IPS DF 6.9 (cell line): ENCODE data around the gene IRF9.
A peak's percentile ranks its signal among the peaks of the same experiment; 100 is the strongest.

ENCODE experiments used
- DNase-seq: peaks from one replicate; pipeline ENCODE4 v3.0.0-alpha.2; 2013; ENCODE audit warnings: low read depth, low spot score
- H3K27ac ChIP-seq: one replicate; pipeline ENCODE4 v1.5.1; 2013; ENCODE audit warnings: low read length, control low read depth
- H3K27me3 ChIP-seq: 2 replicates; pipeline ENCODE4 v1.6.1; 2013; ENCODE audit warnings: mild to moderate bottlenecking, low read length; ENCODE audit not compliant: control insufficient read depth, insufficient read depth
- H3K36me3 ChIP-seq: 2 replicates; pipeline ENCODE4 v1.6.1; 2013; ENCODE audit warnings: low read length; ENCODE audit not compliant: control insufficient read depth, insufficient read depth
- H3K4me1 ChIP-seq: 2 replicates; pipeline ENCODE4 v1.6.1; 2013; ENCODE audit warnings: low read length; ENCODE audit not compliant: control insufficient read depth, insufficient read depth
- H3K4me3 ChIP-seq: 2 replicates; pipeline ENCODE4 v1.5.1; 2013; ENCODE audit warnings: mild to moderate bottlenecking, low read length
- H3K9me3 ChIP-seq: 2 replicates; pipeline ENCODE4 v1.6.1; 2013; ENCODE audit warnings: low read length, inconsistent platforms; ENCODE audit not compliant: control insufficient read depth, insufficient read depth
- WGBS: extraction: QIAGEN DNeasy Blood & Tissue Kit; methylation state at CpG from one replicate; pipeline ENCODE4 v1.1.7; 2013; ENCODE audit warnings: mixed read lengths, missing lambda C conversion rate; ENCODE audit not compliant: insufficient read length, insufficient coverage; 5-methylcytosine and 5-hydroxymethylcytosine counted together

IRF9 gene

DNA sequence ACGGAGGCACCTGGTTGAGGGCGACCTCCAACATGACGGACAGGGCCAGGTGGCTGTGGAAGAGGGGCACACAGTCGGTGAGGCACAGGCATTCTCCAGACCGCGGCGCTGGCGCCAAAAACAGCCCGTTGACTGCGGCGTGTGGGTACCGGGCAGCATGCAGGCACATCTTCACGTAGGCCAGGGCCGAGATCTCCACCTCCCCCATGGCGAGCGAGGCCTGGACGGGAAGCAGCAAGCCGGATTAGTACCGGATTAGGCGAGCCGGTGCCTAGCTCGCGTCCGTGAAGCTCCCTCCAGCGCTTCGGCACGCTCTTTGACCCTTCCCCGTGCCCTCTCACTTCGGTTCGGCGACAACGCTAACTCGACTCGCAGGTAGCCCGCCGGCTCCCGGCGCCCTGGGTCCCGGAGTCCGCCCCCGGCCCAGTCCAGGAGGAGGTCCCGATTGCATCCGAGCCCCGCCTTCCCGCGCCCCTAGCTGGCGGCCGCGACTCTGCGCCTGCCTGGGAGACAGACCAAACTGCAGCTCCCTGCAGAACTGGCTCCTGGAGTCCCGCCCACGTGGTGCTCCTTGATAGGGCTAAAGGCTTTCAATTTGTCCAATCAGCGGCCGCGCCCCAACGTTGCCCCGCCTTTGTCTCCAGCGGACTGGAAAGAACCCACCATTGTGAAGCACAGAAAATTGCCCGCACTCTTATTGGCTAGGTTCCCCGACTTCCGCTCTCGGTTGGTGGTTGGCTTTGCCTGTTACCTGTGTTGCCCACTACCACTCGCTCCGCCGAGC is 19.8 kb upstream of the IRF9 start, which contains the start of gene EMC9:
Gene EMC9, minus strand, starts transcription at position 495 of the 784 bp plus-strand sequence. Its CDS starts 287 bp downstream, at position 208.
- no CpG with 5 or more reads among the region's 65 CpGs for WGBS
- peaks cover 3% of the 10 kb centered on the region for H3K36me3 ChIP-seq
- peak within 1 kb of the TSS; percentile 71 for H3K4me3 ChIP-seq
- no peaks in the 10 kb centered on the region for H3K9me3 ChIP-seq
- H3K27me3 ChIP-seq: no peaks in the 10 kb centered on the region
- H3K27ac ChIP-seq: no peak within 1 kb of the TSS
- peak; percentile 99 for DNase-seq
- peaks cover 3% of the 10 kb centered on the region; the same call in 1 of the 2 replicates for H3K4me1 ChIP-seq

DNA sequence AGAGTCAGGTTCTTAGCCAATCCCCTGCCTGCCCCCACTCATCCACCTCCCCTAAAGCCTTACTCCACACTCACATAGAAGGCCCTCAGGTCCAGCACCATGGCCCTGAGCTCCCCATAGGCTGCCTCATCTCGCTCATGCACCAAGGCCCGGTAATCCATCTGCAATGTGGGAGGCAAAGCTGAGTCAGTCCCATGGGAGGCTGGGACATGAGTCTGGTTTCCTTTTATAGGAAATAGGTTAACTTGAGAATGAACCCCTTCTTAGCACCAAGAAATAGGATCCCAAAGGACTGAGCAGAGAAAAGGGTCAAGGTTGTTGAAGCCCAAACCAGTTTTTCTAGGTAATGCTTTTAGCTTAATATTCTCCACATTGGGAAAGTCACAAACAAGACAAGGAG is 17.6 kb upstream of the IRF9 start:
- no peak for DNase-seq
- Histone ChIP-seq H3K9me3 (no peaks in the 10 kb centered on the region), H3K36me3 (peaks cover under 1% of the 10 kb centered on the region), H3K4me1 (no peaks in the 10 kb centered on the region), H3K27ac (no peak overlapping the region), H3K27me3 (no peaks in the 10 kb centered on the region), H3K4me3 (no peak overlapping the region)
- no CpG with 5 or more reads among the region's 2 CpGs for WGBS

DNA sequence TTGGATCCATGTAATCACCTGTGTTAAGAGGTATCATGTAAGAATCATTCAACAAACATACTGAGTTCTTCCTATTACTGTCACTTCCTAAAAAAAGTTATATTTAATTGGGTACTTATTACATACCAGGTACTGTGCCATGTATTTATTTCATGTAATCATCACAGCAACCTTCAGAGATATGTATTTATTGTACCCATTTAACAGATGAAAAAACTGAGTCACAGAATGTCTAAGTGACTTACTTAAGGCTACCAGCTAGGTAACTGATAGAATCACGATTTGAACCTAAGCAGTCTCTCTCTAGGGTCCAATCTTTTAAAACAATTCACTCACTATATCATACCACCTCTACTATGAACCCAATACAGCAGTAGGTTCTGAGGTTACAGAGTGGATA is 16.6 kb upstream of the IRF9 start:
- H3K4me1 ChIP-seq: peaks cover 1% of the 10 kb centered on the region; the same call in 1 of the 2 replicates
- H3K27ac ChIP-seq: no peak overlapping the region
- DNase-seq: no peak
- H3K27me3 ChIP-seq: no peaks in the 10 kb centered on the region
- no CpG with 5 or more reads among the region's 1 CpG for WGBS
- H3K4me3 ChIP-seq: no peak overlapping the region
- peaks cover 3% of the 10 kb centered on the region for H3K36me3 ChIP-seq
- H3K9me3 ChIP-seq: no peaks in the 10 kb centered on the region

DNA sequence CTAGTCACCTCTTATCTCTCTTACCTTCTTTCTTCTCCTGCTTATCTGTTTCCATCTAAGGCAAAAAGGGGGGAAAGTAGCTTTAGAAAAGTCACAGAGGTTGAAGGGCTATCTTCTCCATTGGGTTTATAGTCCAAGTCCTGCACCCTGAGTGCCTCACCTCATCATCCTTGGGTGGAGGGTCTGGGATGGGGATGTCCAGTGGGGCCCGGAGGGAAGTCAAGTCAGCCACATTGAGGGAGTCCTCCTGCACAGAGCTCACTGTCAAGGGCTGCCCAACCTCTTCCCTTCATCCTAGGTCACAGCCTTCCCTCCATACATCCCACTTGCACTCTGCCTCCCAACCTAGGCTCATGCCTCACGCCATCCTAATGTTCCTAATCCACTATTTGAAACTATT is 15.8 kb upstream of the IRF9 start:
- Histone ChIP-seq H3K4me3 (no peak overlapping the region), H3K4me1 (peaks cover 1% of the 10 kb centered on the region; the same call in 1 of the 2 replicates), H3K36me3 (peaks cover 10% of the 10 kb centered on the region), H3K27me3 (no peaks in the 10 kb centered on the region), H3K27ac (no peak overlapping the region), H3K9me3 (no peaks in the 10 kb centered on the region)
- no CpG with 5 or more reads among the region's 2 CpGs for WGBS
- DNase-seq: no peak

DNA sequence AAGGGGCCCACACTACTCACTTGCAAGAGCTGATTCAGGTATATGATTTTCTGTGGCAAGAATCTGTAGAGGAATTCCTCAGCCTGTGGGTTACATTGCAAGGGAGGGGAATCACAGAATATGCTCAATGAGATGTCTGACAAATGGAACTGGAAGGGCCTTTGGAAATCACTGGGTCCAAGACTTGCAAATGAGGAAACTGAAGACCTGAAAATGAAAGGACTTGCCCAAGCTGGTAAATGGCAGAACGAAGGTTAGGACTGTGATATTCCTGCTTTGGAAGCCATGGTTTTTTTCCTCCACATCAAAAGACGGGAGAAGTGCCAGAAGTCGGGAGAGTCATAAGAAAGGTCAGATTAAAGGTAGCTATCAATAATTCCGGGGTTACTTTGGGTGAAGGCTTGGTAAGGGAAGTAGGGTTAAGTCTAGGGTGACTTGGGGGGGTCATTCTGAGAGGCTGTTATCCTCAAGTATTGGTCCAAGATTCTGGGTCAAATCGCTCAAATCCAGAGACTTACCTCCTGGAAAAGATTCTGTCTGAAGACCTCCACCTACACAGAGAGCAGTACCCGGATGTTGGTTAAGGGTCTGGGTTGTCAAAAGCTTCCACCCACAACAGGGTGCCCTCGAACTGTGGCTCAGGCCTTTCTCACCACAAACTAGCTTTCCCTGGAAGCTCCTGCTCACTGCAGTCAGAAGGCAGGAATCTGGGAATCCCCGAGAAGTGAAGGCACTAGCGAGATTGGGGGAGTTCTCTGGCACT is 15.2 kb upstream of the IRF9 start:
- Histone ChIP-seq H3K9me3 (no peaks in the 10 kb centered on the region), H3K4me1 (peaks cover 1% of the 10 kb centered on the region; the same call in 1 of the 2 replicates), H3K36me3 (peaks cover 16% of the 10 kb centered on the region), H3K27me3 (no peaks in the 10 kb centered on the region), H3K27ac (no peak overlapping the region), H3K4me3 (peak overlapping the region; percentile 62)
- no CpG with 5 or more reads among the region's 9 CpGs for WGBS
- DNase-seq: no peak

DNA sequence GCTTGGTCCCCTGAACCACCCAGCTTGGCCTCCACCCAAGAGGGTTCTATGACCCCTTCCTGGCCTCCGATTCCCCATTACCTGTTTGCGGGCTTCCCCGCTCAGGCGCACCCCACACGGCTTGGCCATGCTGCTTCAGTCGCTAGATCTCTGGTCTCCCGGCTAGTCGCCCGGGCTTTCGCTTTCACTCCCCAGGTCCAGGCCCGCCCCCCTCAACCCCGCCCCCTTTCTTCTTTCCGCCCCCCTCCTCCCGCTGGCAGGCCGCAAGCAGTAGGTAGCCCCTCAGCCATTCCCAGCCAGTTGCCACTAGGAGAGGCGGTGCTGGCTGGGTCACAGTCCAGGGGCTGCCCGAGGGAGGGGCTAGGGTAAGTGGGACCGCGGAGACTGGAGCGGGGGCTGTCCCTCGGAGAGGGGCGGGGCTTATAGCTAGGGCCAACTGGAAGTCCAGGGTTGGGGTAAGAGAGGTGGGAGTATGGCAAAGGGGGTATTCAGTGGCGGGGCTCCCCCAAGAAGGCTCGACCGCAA is 14.6 kb upstream of the IRF9 start, which contains the start of gene PSME2:
Gene PSME2, minus strand, starts transcription at position 158 of the 525 bp plus-strand sequence. Its CDS starts 29 bp downstream, at position 129.
- peak; percentile 91 for DNase-seq
- no peaks in the 10 kb centered on the region for H3K27me3 ChIP-seq
- H3K4me3 ChIP-seq: peak within 1 kb of the TSS; percentile 90
- H3K9me3 ChIP-seq: no peaks in the 10 kb centered on the region
- no CpG with 5 or more reads among the region's 25 CpGs for WGBS
- H3K36me3 ChIP-seq: peaks cover 22% of the 10 kb centered on the region
- H3K4me1 ChIP-seq: peaks cover 1% of the 10 kb centered on the region; the same call in 1 of the 2 replicates
- H3K27ac ChIP-seq: no peak within 1 kb of the TSS

DNA sequence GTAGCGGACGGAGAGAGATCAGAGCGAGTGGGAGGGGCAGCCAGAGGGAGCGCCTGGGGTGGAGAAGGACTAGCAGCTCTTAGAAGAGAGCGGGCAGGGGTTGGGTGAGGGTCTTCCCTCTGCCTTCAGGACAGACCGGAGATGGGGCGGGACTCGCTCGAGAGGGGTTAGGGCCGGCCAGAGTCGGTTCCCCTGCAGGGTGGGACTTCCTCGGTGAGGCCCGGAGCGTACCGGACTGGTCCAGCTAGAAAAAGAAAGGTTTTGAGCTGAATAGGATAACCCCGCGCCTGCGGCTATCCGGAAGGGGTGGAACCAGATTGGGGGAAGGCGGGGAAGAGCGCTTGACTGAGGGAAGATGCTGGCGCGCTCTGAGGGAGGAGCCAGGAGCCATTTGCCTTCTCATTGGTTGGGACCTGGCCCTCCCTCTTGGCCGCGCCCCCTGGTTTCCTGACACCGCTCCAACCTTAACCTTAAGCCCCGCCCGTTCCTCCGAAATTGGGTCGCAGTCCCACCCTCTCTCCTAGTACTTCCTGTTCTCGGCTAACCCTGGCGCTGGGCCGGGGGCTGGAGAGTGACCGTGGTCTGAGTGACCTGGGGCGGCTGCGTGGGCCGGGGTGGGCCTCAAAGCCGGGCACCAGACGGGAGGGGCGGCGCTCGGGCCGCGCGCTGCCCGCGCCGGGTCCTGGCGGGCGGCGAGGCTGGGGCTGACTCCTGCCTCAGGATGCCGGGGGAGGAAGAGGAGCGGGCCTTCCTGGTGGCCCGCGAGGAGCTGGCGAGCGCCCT is 13.9 kb upstream of the IRF9 start, which contains the start of gene RNF31:
Gene RNF31, plus strand, starts transcription at position 521 of the 783 bp plus-strand sequence. Its CDS starts 201 bp downstream, at position 722.
- H3K4me3 ChIP-seq: peak within 1 kb of the TSS; percentile 90
- H3K4me1 ChIP-seq: peaks cover 1% of the 10 kb centered on the region; the same call in 1 of the 2 replicates
- peak; percentile 92 for DNase-seq
- no peaks in the 10 kb centered on the region for H3K27me3 ChIP-seq
- no peak within 1 kb of the TSS for H3K27ac ChIP-seq
- WGBS: no CpG with 5 or more reads among the region's 57 CpGs
- H3K36me3 ChIP-seq: peaks cover 26% of the 10 kb centered on the region
- H3K9me3 ChIP-seq: no peaks in the 10 kb centered on the region

DNA sequence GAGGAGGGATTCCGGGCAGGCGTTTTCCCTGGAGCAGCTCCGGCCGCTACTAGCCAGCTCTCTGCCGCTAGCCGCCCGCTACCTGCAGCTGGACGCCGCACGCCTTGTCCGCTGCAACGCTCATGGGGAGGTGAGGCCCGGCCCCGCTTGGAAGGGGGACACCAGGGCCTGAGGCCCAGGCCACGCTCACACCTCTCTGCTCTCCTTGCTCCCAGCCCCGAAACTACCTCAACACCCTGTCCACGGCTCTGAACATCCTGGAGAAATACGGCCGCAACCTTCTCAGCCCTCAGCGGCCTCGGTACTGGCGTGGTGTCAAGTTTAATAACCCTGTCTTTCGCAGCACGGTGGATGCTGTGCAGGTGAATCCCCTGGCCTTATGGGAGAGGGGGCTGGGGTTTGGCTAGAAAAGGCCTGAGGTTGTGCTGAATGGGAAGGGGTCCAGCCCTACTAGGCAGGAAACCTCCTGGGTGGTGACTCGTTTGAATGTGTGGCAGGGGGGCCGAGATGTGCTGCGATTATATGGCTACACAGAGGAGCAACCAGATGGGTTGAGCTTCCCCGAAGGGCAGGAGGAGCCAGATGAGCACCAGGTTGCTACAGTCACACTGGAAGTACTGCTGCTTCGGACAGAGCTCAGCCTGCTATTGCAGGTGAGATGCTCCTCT is 13.2 kb upstream of the IRF9 start:
- Histone ChIP-seq H3K27me3 (no peaks in the 10 kb centered on the region), H3K4me1 (peaks cover 1% of the 10 kb centered on the region; the same call in 1 of the 2 replicates), H3K27ac (no peak overlapping the region), H3K9me3 (no peaks in the 10 kb centered on the region), H3K36me3 (peaks cover 26% of the 10 kb centered on the region), H3K4me3 (peak overlapping the region; percentile 90)
- no peak for DNase-seq
- no CpG with 5 or more reads among the region's 29 CpGs for WGBS

DNA sequence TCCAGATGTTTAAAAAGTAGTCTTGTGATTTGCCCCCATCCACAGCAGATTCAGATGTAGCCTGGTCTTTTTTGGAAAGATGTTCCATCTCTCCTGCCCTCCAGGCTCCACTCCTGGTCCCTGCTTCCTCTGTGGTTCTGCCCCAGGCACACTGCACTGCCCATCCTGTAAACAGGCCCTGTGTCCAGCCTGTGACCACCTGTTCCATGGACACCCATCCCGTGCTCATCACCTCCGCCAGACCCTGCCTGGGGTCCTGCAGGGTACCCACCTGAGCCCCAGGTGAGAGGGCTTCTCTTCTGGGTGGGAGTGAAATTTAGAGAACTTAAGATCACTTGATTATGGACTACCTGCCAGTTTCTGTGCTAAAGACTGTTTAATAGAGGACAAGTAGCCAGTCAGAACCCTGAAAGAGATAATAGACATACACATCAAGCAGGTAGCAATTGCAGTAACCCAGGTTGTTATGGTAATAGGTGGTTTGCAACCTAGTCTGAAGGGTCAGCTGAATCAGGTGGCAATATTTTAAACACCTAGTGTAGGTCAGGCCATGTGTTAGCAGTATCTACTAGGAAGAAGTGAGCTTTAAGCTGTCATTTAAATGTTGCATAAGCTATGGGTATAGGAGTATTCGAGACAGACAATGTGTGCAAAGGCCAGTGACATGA is 11.6 kb upstream of the IRF9 start:
- peaks cover 1% of the 10 kb centered on the region; the same call in 1 of the 2 replicates for H3K4me1 ChIP-seq
- H3K4me3 ChIP-seq: no peak overlapping the region
- H3K9me3 ChIP-seq: no peaks in the 10 kb centered on the region
- peaks cover 26% of the 10 kb centered on the region for H3K36me3 ChIP-seq
- no CpG with 5 or more reads among the region's 3 CpGs for WGBS
- no peaks in the 10 kb centered on the region for H3K27me3 ChIP-seq
- DNase-seq: no peak
- H3K27ac ChIP-seq: no peak overlapping the region
